Keratinocyte (primary cell): ENCODE results near the gene WDR27.

Source experiments
- CTCF ChIP-seq, 3 experiments: IDR thresholded peaks in 1 of 3; conservative IDR thresholded peaks in 1 of 3; optimal IDR thresholded peaks in 1 of 3; 2 replicates in 2 of 3; 3 replicates in 1 of 3; pipeline versions ENCODE3 to v1.5.1; 2011; ENCODE audit warnings: low read length in 3 of 3, mild to moderate bottlenecking in 3 of 3, moderate library complexity in 2 of 3, control low read depth in 1 of 3, inconsistent platforms in 1 of 3; ENCODE audit not compliant: insufficient read depth in 2 of 3; ENCODE audit errors: extremely low read depth in 1 of 3
- EZH2 ChIP-seq: IDR thresholded peaks from one replicate; pipeline ENCODE4 v1.6.1; 2012; ENCODE audit warnings: inconsistent platforms, mild to moderate bottlenecking, low read length, moderate library complexity

GRCh38 chr6:169564453-169565240 lies 137.2 kb downstream of the WDR27 start:
- peak in 1 of 3 experiments; percentile 21 for TF ChIP-seq CTCF (optimal IDR thresholded peaks at IDR 0.05 in 1 of 3, IDR thresholded peaks at IDR 0.05 in 1 of 3, conservative IDR thresholded peaks at IDR 0.05 in 1 of 3; ENCODE audit: extremely low read depth in 1 of 3, insufficient read depth in 2 of 3, low read length in 3 of 3)
- no peak for TF ChIP-seq EZH2
